H1 (cell line): ENCODE measurements around the gene PITPNM1. TPM values are rescaled to one million over a fixed set of nuclear protein-coding genes. Genes with fewer than 3 reads are reported as not detected.

Experiments
- CTCF ChIA-PET: fragments of 300-600 bp; sonication (Branson Sonifier 250); formaldehyde crosslinking; loops from one replicate; lab custom pipeline; 2021; ENCODE audit not compliant: partially characterized antibody; lab: Charles Lee
- POLR2A ChIA-PET: fragments of 300-600 bp; sonication (Branson Sonifier 250); formaldehyde crosslinking; loops from one replicate; lab custom pipeline; 2021; ENCODE audit warnings: inconsistent platforms; ENCODE audit not compliant: partially characterized antibody; lab: Charles Lee
- DNase-seq, 2 experiments: peaks; one replicate each; pipeline versions ENCODE4 v3.0.0 to v3.0.0-alpha.2; 2010 to 2022; ENCODE audit warnings: low spot score in 2 of 2, low read depth in 1 of 2, mixed read lengths in 1 of 2
- FAIRE-seq: peaks from 2 replicates; lab custom pipeline; 2011; peaks lifted over from hg19 to GRCh38; lab: Jason Lieb, UNC
- H2AFZ ChIP-seq: 2 replicates; pipeline ENCODE4 v1.8.1; 2012; ENCODE audit warnings: low read length, inconsistent platforms
- H2AK5ac ChIP-seq: 2 replicates; pipeline ENCODE4 v1.6.1; 2013; ENCODE audit warnings: low read depth, low read length
- H2BK120ac ChIP-seq: replicated peaks from 2 replicates; pipeline ENCODE3; 2013; ENCODE audit warnings: low read depth, low read length, inconsistent platforms
- H2BK12ac ChIP-seq: 2 replicates; pipeline ENCODE4 v1.6.1; 2013; ENCODE audit warnings: low read depth, low read length
- H2BK15ac ChIP-seq: 2 replicates; pipeline ENCODE4 v1.6.1; 2013; ENCODE audit warnings: low read length
- H2BK20ac ChIP-seq: 2 replicates; pipeline ENCODE4 v1.6.1; 2013; ENCODE audit warnings: low read length
- H2BK5ac ChIP-seq: 2 replicates; pipeline ENCODE4 v1.6.1; 2013; ENCODE audit warnings: low read depth, low read length
- H3K14ac ChIP-seq: 2 replicates; pipeline ENCODE4 v1.6.1; 2013; ENCODE audit warnings: inconsistent platforms; ENCODE audit not compliant: insufficient read length
- H3K18ac ChIP-seq: 2 replicates; pipeline ENCODE4 v1.6.1; 2013; ENCODE audit warnings: low read length; ENCODE audit errors: extremely low read depth
- H3K23ac ChIP-seq: 2 replicates; pipeline ENCODE4 v1.6.1; 2013; ENCODE audit warnings: inconsistent platforms; ENCODE audit not compliant: insufficient read length
- H3K23me2 ChIP-seq: 2 replicates; pipeline ENCODE4 v1.6.1; 2013; ENCODE audit warnings: low read depth, low read length
- H3K27ac ChIP-seq: 2 replicates; pipeline ENCODE4 v1.6.1; 2011; ENCODE audit warnings: low read depth, low read length, inconsistent platforms
- H3K27me3 ChIP-seq, 4 experiments: replicated peaks in 1 of 4; 1 replicate in 1 of 4; 2 replicates in 3 of 4; pipeline versions ENCODE4 v1.6.1 to v1.8.1; 2011 to 2013; ENCODE audit warnings: low read length in 3 of 4, mild to moderate bottlenecking in 3 of 4, inconsistent platforms in 2 of 4, mixed read lengths in 2 of 4, moderate library complexity in 1 of 4; ENCODE audit not compliant: control insufficient read depth in 3 of 4, insufficient read depth in 3 of 4; ENCODE audit errors: extremely low read depth in 1 of 4
- H3K36me3 ChIP-seq, 4 experiments: 2 replicates each; pipeline versions ENCODE4 v1.6.1 to v1.8.1; 2011 to 2013; ENCODE audit warnings: mild to moderate bottlenecking in 4 of 4, low read length in 3 of 4, moderate library complexity in 2 of 4, control low read depth in 1 of 4, inconsistent platforms in 1 of 4; ENCODE audit not compliant: insufficient read depth in 4 of 4, control insufficient read depth in 2 of 4
- H3K4ac ChIP-seq: replicated peaks from 2 replicates; pipeline ENCODE3; 2013; ENCODE audit warnings: low read length, low read depth, mixed read lengths, inconsistent platforms; ENCODE audit not compliant: insufficient read length
- H3K4me1 ChIP-seq, 4 experiments: replicated peaks in 1 of 4; 1 replicate in 1 of 4; 2 replicates in 3 of 4; pipeline versions ENCODE4 v1.6.1 to v1.8.1; 2011 to 2013; ENCODE audit warnings: low read length in 3 of 4, inconsistent platforms in 2 of 4, mixed read lengths in 1 of 4; ENCODE audit not compliant: insufficient read depth in 4 of 4, control insufficient read depth in 3 of 4
- H3K4me2 ChIP-seq, 2 experiments: 2 replicates each; pipeline versions ENCODE4 v1.6.1 to v1.8.1; 2011 to 2013; ENCODE audit warnings: low read depth in 2 of 2, low read length in 2 of 2, control low read depth in 1 of 2, inconsistent platforms in 1 of 2, mild to moderate bottlenecking in 1 of 2; ENCODE audit not compliant: insufficient read depth in 1 of 2
- H3K4me3 ChIP-seq, 4 experiments: fragments of 200-600, 300-600 bp in 1 of 4; sonication (generic), shearing (Covaris generic), sonication (Bioruptor Twin) in 1 of 4; 2 replicates each; pipeline versions ENCODE4 v1.5.1 to v1.8.1; 2011 to 2016; ENCODE audit warnings: low read length in 4 of 4, low read depth in 3 of 4, control low read depth in 2 of 4, inconsistent platforms in 2 of 4, mild to moderate bottlenecking in 2 of 4, mixed read lengths in 1 of 4, moderate library complexity in 1 of 4; ENCODE audit not compliant: insufficient read depth in 2 of 4; ENCODE audit errors: extremely low read depth in 1 of 4
- H3K56ac ChIP-seq: replicated peaks from 2 replicates; pipeline ENCODE3; 2013; ENCODE audit warnings: low read depth, mild to moderate bottlenecking, mixed read lengths, low read length, inconsistent platforms; ENCODE audit not compliant: insufficient read length
- H3K79me1 ChIP-seq: 2 replicates; pipeline ENCODE4 v1.6.1; 2013; ENCODE audit warnings: low read depth, low read length, control low read depth
- H3K79me2 ChIP-seq, 2 experiments: 2 replicates each; pipeline versions ENCODE4 v1.6.1 to v1.8.1; 2012 to 2013; ENCODE audit warnings: low read length in 2 of 2, mild to moderate bottlenecking in 2 of 2, inconsistent platforms in 1 of 2; ENCODE audit not compliant: insufficient read depth in 2 of 2, control insufficient read depth in 1 of 2
- H3K9ac ChIP-seq, 4 experiments: replicated peaks in 1 of 4; 1 replicate in 1 of 4; 2 replicates in 3 of 4; pipeline versions ENCODE4 v1.6.1 to v1.8.1; 2011 to 2013; ENCODE audit warnings: low read depth in 3 of 4, low read length in 3 of 4, control low read depth in 2 of 4, mild to moderate bottlenecking in 2 of 4, moderate library complexity in 2 of 4, inconsistent platforms in 1 of 4; ENCODE audit errors: extremely low read depth in 1 of 4
- H3K9me3 ChIP-seq, 2 experiments: 2 replicates each; pipeline versions ENCODE4 v1.6.1 to v1.8.1; 2012 to 2013; ENCODE audit warnings: mild to moderate bottlenecking in 2 of 2, moderate library complexity in 2 of 2, control low read depth in 1 of 2, inconsistent platforms in 1 of 2, low read depth in 1 of 2, low read length in 1 of 2, mixed read lengths in 1 of 2; ENCODE audit not compliant: insufficient read depth in 2 of 2
- H4K20me1 ChIP-seq, 2 experiments: replicated peaks in 1 of 2; 2 replicates each; pipeline versions ENCODE3 to v1.8.1; 2011 to 2013; ENCODE audit warnings: inconsistent platforms in 2 of 2, low read length in 2 of 2, mild to moderate bottlenecking in 1 of 2; ENCODE audit not compliant: insufficient read depth in 2 of 2, control insufficient read depth in 1 of 2
- H4K5ac ChIP-seq: 2 replicates; pipeline ENCODE4 v1.6.1; 2013; ENCODE audit warnings: low read length, low read depth, mixed read lengths, inconsistent platforms; ENCODE audit not compliant: insufficient read length
- H4K8ac ChIP-seq: 2 replicates; pipeline ENCODE4 v1.8.0; 2013; ENCODE audit warnings: mild to moderate bottlenecking, moderate library complexity, low read length, inconsistent platforms; ENCODE audit not compliant: insufficient read depth; ENCODE audit errors: extremely low read depth
- H4K91ac ChIP-seq: replicated peaks from 2 replicates; pipeline ENCODE3; 2013; ENCODE audit warnings: low read length, mixed read lengths, inconsistent platforms; ENCODE audit not compliant: insufficient read length
- ASH2L ChIP-seq: fragments of 200-600, 300-600 bp; sonication (generic); IDR thresholded peaks from one replicate; pipeline ENCODE4 v1.7.1; 2017; ENCODE audit warnings: low read length
- BCL11A ChIP-seq, 2 experiments: IDR thresholded peaks; one replicate each; pipeline ENCODE4 v1.6.1; 2011; ENCODE audit warnings: low read depth in 2 of 2, low read length in 2 of 2, mild to moderate bottlenecking in 2 of 2
- CBX5 ChIP-seq: fragments of 300-800, 300-1000 bp; sonication (generic); IDR thresholded peaks from 2 replicates; pipeline ENCODE4 v1.7.1; 2016; ENCODE audit warnings: antibody characterized with exemption, low read length, low read depth
- CHD1 ChIP-seq: IDR thresholded peaks from 2 replicates; pipeline ENCODE4 v1.6.1; 2012; ENCODE audit warnings: low read depth, low read length, improper control_type of control experiment
- HDAC6 ChIP-seq: IDR thresholded peaks from one replicate; pipeline ENCODE4 v1.7.1; 2012; ENCODE audit warnings: low read depth, mild to moderate bottlenecking, inconsistent platforms, low read length, moderate library complexity
- NANOG ChIP-seq: IDR thresholded peaks from 2 replicates; pipeline ENCODE4 v1.6.1; 2011; ENCODE audit warnings: low read length, low read depth, mild to moderate bottlenecking, inconsistent platforms; ENCODE audit not compliant: insufficient read depth, poor library complexity, severe bottlenecking
- YY1 ChIP-seq: IDR thresholded peaks from 2 replicates; pipeline ENCODE4 v1.6.1; 2011; ENCODE audit warnings: low read depth, mild to moderate bottlenecking, low read length
- WGBS, 2 experiments: shearing (Covaris generic) in 1 of 2; methylation state at CpG; one replicate each; pipeline versions ENCODE4 v1.1.6 to v1.1.7; 2013 to 2015; ENCODE audit warnings: low lambda C conversion rate in 2 of 2, mixed read lengths in 2 of 2, inconsistent platforms in 1 of 2, low coverage in 1 of 2, missing lambda C conversion rate in 1 of 2; ENCODE audit not compliant: insufficient replicate concordance in 2 of 2, insufficient coverage in 1 of 2, insufficient read length in 1 of 2; ENCODE audit errors: extremely low coverage in 1 of 2, missing lambda C conversion rate in 1 of 2; 5-methylcytosine and 5-hydroxymethylcytosine counted together
- polyA plus RNA-seq, 7 experiments: library from polyadenylated mRNA; depleted of rRNA in 3 of 7; stranded (reverse) in 5 of 7; unstranded in 2 of 7; fragments of >200 nt in 5 of 7; fragments of 200-250 nt in 2 of 7; gene quantifications; 1 replicate in 5 of 7; 2 replicates in 1 of 7; 4 replicates in 1 of 7; pipeline versions ENCODE4 v1.2.1 to v1.2.3, GENCODE V29; 2011 to 2013; ENCODE audit warnings: missing spikeins in 2 of 7, mixed read lengths in 2 of 7
- total RNA-seq: library from RNA; stranded (reverse); fragmentation: NEBNext Ultra II Directional; extraction: Animal tissue kit (Norgen Biotek cat#: 25700); gene quantifications from 2 replicates; pipeline ENCODE4 v1.2.1, GENCODE V29; 2021

The PITPNM1 gene
- total and polyA plus RNA-seq, 2 of the 8 experiments (the other 6 are each of a cell fraction or from before 2014, with no cell fraction given): 27.2 to 52.7 TPM

- Histone ChIP-seq H2AFZ (no peak overlapping the region), H3K23me2 (no peaks in the 10 kb centered on the region), H2BK120ac (no peak overlapping the region), H3K36me3 (no peaks in the 10 kb centered on the region), H2AK5ac (no peak overlapping the region), H3K4me1 (no peaks in the 10 kb centered on the region), H3K23ac (no peak overlapping the region), H3K9ac (no peak overlapping the region), H3K27me3 (no peaks in the 10 kb centered on the region), H3K9me3 (no peaks in the 10 kb centered on the region), H3K4me2 (no peak overlapping the region), H3K56ac (no peak overlapping the region), H4K8ac (peak overlapping the region; percentile 36; the same call in 1 of the 2 replicates), H3K79me2 (no peaks in the 10 kb centered on the region), H2BK15ac (no peak overlapping the region), H3K79me1 (no peaks in the 10 kb centered on the region), H2BK20ac (no peak overlapping the region), H4K20me1 (no peaks in the 10 kb centered on the region), H4K91ac (no peak overlapping the region), H3K4me3 (no peak overlapping the region), H2BK5ac (no peak overlapping the region), H3K14ac (no peak overlapping the region), H4K5ac (no peak overlapping the region), H3K18ac (no peak overlapping the region), H3K27ac (no peak overlapping the region), H2BK12ac (no peak overlapping the region), H3K4ac (no peak overlapping the region)
- no peak for FAIRE-seq
- DNase-seq: no peak
- WGBS, 2 experiments: 89% methylated on average over 23 of the region's 25 CpGs; no CpG with 5 or more reads in 1 of the 2 experiments
- CTCF ChIA-PET: interaction anchor here (1.0 to 2.7 kb wide), 3 partner anchors 18 to 105 kb away, joined by 3 to 10 read pairs (median 3); partner anchors contain the start of gene PTPRCAP
- POLR2A ChIA-PET: interaction anchor here (0.5 to 4.3 kb wide), 8 partner anchors 10 to 425 kb away, joined by 3 to 27 read pairs (median 3); partner anchors contain the start of genes PTPRCAP and RPS6KB2
- no peak for TF ChIP-seq ASH2L
- no peak for TF ChIP-seq BCL11A (IDR thresholded peaks at IDR 0.05; ENCODE audit: low read depth in 2 of 2, low read length in 2 of 2)
- no peak for TF ChIP-seq HDAC6
- no peak for TF ChIP-seq CHD1
- TF ChIP-seq NANOG: no peak
- TF ChIP-seq YY1: no peak
- no peak for TF ChIP-seq CBX5
Measured at GRCh38 chr11:67456068-67456705, 49.0 kb downstream of the PITPNM1 start.
